ENCODE results near the gene LRIG2. TPM values are rescaled to one million over a fixed set of nuclear protein-coding genes. Genes with fewer than 3 reads are reported as not detected.

LRIG2 gene
- total and polyA plus RNA-seq, 9 of the 15 experiments (the other 6 are each of a cell fraction or from before 2014, with no cell fraction given), result 1.8 to 28.1 (median 11.5) TPM

DNA sequence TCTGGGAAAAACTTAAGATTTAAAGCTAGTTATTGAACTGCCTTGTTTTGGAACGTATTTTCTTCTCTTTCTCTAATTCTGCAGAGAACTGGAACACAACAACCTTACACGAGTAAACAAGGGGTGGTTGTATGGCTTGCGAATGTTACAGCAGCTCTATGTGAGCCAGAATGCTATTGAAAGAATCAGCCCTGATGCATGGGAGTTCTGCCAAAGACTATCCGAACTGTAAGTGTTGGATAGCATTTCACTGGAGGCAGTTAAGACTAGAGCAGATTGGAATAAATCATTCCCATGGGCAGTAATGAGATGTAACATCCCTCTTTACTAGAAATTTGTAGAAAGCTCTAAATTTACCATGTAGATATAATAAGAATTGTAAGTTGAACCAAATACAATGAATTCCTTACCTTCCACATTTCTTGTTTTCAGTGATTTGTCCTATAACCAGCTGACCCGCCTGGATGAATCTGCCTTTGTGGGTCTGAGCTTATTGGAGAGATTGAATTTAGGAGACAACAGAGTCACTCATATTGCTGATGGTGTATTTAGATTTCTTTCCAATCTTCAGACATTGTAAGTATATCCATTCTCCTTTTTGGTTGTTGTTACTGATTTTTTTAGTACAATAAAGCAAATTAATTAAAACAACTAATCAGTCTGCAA, 22.9 kb downstream of the LRIG2 start:
- Histone ChIP-seq H3K9me3 (replicated peaks; ENCODE audit: control insufficient read depth, insufficient read depth, low read depth, low read length) (no peaks in the 10 kb centered on the region), H3K36me3 (ENCODE audit: control insufficient read depth, insufficient read depth, low read length) (peaks cover 85% of the 10 kb centered on the region), H3K27ac (ENCODE audit: extremely low read depth, low read depth, low read length) (no peak overlapping the region), H2AFZ (ENCODE audit: low read depth, low read length) (no peak overlapping the region), H3K9ac (ENCODE audit: insufficient read depth in 1 of 2, low read depth in 2 of 2, low read length in 2 of 2) (no peak overlapping the region), H3K4me1 (replicated peaks in 1 of 2; ENCODE audit: control insufficient read depth in 2 of 2, insufficient read depth in 2 of 2, low read length in 2 of 2) (peaks cover 0 to 4% of the 10 kb centered on the region in 2 experiments; a peak in 1 of 5 replicates), H3K27me3 (ENCODE audit: control insufficient read depth in 2 of 2, insufficient read depth in 2 of 2, low read length in 2 of 2) (no peaks in the 10 kb centered on the region), H4K20me1 (replicated peaks; ENCODE audit: control insufficient read depth, insufficient read depth, low read length) (no peaks in the 10 kb centered on the region), H3K4me2 (ENCODE audit: insufficient read depth, low read length) (no peak overlapping the region), H3K79me2 (ENCODE audit: control insufficient read depth, insufficient read depth, low read length) (peaks cover 10% of the 10 kb centered on the region; the same call in 1 of the 3 replicates), H3K4me3 (no peak overlapping the region), H3K9me1 (ENCODE audit: control insufficient read depth, insufficient read depth, low read length) (no peaks in the 10 kb centered on the region)
- no TSS peak for BruUV-seq (replicated peaks)
- FAIRE-seq (no peak), DNase-seq (ENCODE audit: extremely low read depth in 1 of 4, low spot score in 3 of 4) (no peak), ATAC-seq (no peak)
- POLR2A ChIA-PET, result interaction anchor here (1.2 to 1.3 kb wide), 2 partner anchors 27 to 37 kb away, joined by 4 to 5 read pairs; no protein-coding TSS in a partner anchor
- in situ Hi-C loops (cut with MboI) (no loop called here), intact Hi-C loops (cut with micrococcal nuclease) (no loop called here)
- 94% methylated on average over 5 of the region's 5 CpGs for WGBS (ENCODE audit: insufficient coverage, low coverage, missing lambda C conversion rate)
- CTCF ChIA-PET (ENCODE audit: low intra/inter-chr PET ratio), result no interaction called here
- TF ChIP-seq PPARD (CRISPR knock-in tag; IDR thresholded peaks at IDR 0.05), result no peak
- TF ChIP-seq ZC3H11A (IDR thresholded peaks at IDR 0.05; ENCODE audit: low read depth, low read length), result no peak
- no peak for TF ChIP-seq LARP7 (IDR thresholded peaks at IDR 0.05)
- no peak for TF ChIP-seq SMC3 (conservative IDR thresholded peaks at IDR 0.05; ENCODE audit: insufficient read depth, low read depth, low read length)
- TF ChIP-seq PHB (CRISPR knock-in tag; IDR thresholded peaks at IDR 0.05), result no peak
- TF ChIP-seq PTRF (tag; IDR thresholded peaks at IDR 0.05), result no peak
- TF ChIP-seq, protein P1, sequence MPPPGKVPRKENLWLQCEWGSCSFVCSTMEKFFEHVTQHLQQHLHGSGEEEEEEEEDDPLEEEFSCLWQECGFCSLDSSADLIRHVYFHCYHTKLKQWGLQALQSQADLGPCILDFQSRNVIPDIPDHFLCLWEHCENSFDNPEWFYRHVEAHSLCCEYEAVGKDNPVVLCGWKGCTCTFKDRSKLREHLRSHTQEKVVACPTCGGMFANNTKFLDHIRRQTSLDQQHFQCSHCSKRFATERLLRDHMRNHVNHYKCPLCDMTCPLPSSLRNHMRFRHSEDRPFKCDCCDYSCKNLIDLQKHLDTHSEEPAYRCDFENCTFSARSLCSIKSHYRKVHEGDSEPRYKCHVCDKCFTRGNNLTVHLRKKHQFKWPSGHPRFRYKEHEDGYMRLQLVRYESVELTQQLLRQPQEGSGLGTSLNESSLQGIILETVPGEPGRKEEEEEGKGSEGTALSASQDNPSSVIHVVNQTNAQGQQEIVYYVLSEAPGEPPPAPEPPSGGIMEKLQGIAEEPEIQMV (tag; conservative IDR thresholded peaks at IDR 0.05; ENCODE audit: low read depth), result no peak
- TF ChIP-seq SAP30 (IDR thresholded peaks at IDR 0.05; ENCODE audit: borderline replicate concordance, insufficient read depth, low read depth, low read length, poor library complexity, severe bottlenecking), result no peak
- TF ChIP-seq KLF13 (tag; IDR thresholded peaks at IDR 0.05; ENCODE audit: borderline replicate concordance, low read depth), result no peak
- TF ChIP-seq HMG20B (CRISPR knock-in tag; IDR thresholded peaks at IDR 0.05), result no peak
- TF ChIP-seq, protein P2, sequence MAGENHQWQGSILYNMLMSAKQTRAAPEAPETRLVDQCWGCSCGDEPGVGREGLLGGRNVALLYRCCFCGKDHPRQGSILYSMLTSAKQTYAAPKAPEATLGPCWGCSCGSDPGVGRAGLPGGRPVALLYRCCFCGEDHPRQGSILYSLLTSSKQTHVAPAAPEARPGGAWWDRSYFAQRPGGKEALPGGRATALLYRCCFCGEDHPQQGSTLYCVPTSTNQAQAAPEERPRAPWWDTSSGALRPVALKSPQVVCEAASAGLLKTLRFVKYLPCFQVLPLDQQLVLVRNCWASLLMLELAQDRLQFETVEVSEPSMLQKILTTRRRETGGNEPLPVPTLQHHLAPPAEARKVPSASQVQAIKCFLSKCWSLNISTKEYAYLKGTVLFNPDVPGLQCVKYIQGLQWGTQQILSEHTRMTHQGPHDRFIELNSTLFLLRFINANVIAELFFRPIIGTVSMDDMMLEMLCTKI (IDR thresholded peaks at IDR 0.05; ENCODE audit: partially characterized antibody), result no peak
- no peak for TF ChIP-seq HIVEP1 (CRISPR knock-in tag; IDR thresholded peaks at IDR 0.05)
- TF ChIP-seq, protein P3, sequence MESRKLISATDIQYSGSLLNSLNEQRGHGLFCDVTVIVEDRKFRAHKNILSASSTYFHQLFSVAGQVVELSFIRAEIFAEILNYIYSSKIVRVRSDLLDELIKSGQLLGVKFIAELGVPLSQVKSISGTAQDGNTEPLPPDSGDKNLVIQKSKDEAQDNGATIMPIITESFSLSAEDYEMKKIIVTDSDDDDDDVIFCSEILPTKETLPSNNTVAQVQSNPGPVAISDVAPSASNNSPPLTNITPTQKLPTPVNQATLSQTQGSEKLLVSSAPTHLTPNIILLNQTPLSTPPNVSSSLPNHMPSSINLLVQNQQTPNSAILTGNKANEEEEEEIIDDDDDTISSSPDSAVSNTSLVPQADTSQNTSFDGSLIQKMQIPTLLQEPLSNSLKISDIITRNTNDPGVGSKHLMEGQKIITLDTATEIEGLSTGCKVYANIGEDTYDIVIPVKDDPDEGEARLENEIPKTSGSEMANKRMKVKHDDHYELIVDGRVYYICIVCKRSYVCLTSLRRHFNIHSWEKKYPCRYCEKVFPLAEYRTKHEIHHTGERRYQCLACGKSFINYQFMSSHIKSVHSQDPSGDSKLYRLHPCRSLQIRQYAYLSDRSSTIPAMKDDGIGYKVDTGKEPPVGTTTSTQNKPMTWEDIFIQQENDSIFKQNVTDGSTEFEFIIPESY (CRISPR knock-in tag; IDR thresholded peaks at IDR 0.05), result no peak
- no peak for TF ChIP-seq ZNF347 (CRISPR knock-in tag; IDR thresholded peaks at IDR 0.05; ENCODE audit: low read depth)
- TF ChIP-seq, protein P4, sequence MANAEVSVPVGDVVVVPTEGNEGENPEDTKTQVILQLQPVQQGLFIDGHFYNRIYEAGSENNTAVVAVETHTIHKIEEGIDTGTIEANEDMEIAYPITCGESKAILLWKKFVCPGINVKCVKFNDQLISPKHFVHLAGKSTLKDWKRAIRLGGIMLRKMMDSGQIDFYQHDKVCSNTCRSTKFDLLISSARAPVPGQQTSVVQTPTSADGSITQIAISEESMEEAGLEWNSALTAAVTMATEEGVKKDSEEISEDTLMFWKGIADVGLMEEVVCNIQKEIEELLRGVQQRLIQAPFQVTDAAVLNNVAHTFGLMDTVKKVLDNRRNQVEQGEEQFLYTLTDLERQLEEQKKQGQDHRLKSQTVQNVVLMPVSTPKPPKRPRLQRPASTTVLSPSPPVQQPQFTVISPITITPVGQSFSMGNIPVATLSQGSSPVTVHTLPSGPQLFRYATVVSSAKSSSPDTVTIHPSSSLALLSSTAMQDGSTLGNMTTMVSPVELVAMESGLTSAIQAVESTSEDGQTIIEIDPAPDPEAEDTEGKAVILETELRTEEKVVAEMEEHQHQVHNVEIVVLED (CRISPR knock-in tag; IDR thresholded peaks at IDR 0.05), result no peak
